ENCODE results near the gene MAPK1. TPM values are rescaled to one million over a fixed set of nuclear protein-coding genes. Genes with fewer than 3 reads are reported as not detected.

MAPK1 gene
- total RNA-seq, 1 experiment from 2014 or later, result 136 TPM

DNA sequence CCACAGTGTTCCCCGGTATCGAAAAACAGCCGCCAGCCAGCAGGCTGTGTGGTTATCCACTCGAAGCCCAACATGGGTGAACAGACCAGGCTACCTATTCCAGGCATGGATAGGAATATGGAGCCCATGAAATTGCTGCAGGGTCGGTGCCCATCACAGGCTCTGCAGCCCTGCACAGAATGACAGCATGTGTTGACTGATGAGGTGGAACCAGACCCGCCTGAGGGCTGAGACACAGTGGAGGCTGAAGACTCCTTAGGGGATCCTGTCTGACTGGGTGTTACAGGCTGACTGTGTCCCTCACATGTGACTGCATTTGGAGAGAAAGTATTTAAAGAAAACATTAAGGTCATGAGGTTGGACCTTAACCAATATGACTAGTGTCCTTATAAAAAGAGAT is 125.7 kb downstream of the MAPK1 start:
- Mint-ChIP-seq H3K27ac (ENCODE audit: unreplicated experiment) (no peak overlapping the region), H3K9me3 (ENCODE audit: unreplicated experiment) (no peaks in the 10 kb centered on the region), H3K4me3 (ENCODE audit: unreplicated experiment) (no peak overlapping the region), H3K27me3 (ENCODE audit: insufficient read depth, unreplicated experiment) (peaks cover 6% of the 10 kb centered on the region), H3K4me1 (ENCODE audit: low read depth, unreplicated experiment) (no peaks in the 10 kb centered on the region), H3K36me3 (ENCODE audit: insufficient read depth, unreplicated experiment) (no peaks in the 10 kb centered on the region)
- no peaks in the 10 kb centered on the region for H3K9me3 ChIP-seq
- ChIA-PET CTCF (no interaction called here), POLR2A (no interaction called here)
- no peaks in the 10 kb centered on the region for H3K4me1 ChIP-seq
- no peak for DNase-seq
- intact Hi-C loops (cut with micrococcal nuclease; ENCODE audit: unreplicated experiment), result no loop called here
- H3K36me3 ChIP-seq (ENCODE audit: control insufficient read depth, insufficient read depth, low read length), result no peaks in the 10 kb centered on the region
- TF ChIP-seq, protein P1, sequence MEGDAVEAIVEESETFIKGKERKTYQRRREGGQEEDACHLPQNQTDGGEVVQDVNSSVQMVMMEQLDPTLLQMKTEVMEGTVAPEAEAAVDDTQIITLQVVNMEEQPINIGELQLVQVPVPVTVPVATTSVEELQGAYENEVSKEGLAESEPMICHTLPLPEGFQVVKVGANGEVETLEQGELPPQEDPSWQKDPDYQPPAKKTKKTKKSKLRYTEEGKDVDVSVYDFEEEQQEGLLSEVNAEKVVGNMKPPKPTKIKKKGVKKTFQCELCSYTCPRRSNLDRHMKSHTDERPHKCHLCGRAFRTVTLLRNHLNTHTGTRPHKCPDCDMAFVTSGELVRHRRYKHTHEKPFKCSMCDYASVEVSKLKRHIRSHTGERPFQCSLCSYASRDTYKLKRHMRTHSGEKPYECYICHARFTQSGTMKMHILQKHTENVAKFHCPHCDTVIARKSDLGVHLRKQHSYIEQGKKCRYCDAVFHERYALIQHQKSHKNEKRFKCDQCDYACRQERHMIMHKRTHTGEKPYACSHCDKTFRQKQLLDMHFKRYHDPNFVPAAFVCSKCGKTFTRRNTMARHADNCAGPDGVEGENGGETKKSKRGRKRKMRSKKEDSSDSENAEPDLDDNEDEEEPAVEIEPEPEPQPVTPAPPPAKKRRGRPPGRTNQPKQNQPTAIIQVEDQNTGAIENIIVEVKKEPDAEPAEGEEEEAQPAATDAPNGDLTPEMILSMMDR (IDR thresholded peaks at IDR 0.05; ENCODE audit: insufficient read depth in 1 of 2, low read depth in 1 of 2, low read length in 1 of 2, severe bottlenecking in 1 of 2, unreplicated experiment in 1 of 2), result no peak
- no peaks in the 10 kb centered on the region for H3K27me3 ChIP-seq (replicated peaks; ENCODE audit: control insufficient read depth, insufficient read depth, low read length)
- BruUV-seq (replicated peaks), result no TSS peak
- no peak overlapping the region for H3K4me3 ChIP-seq (ENCODE audit: low read depth, low read length)

DNA sequence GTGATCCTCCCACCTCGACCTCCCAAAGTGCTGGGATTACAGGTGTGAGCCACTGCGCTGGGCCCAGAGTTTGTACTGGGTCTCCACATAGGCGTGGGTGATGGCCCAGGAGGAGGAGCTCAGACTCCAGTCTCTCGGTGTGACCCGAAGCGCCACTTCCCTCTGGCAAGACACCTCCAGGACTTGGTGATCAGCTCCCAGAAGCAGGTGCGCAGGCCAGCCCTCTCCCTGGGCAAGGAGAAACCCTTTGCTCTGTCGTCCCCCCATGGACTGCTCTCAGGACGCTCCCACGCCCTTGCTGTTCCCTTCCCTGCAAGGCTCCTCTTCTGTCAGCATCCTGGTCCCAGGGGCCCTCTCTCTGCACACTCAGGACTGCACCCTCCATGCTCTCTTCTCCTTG is 126.4 kb downstream of the MAPK1 start:
- Mint-ChIP-seq H3K9me3 (ENCODE audit: unreplicated experiment) (no peaks in the 10 kb centered on the region), H3K27me3 (ENCODE audit: insufficient read depth, unreplicated experiment) (peaks cover 6% of the 10 kb centered on the region), H3K27ac (ENCODE audit: unreplicated experiment) (no peak overlapping the region), H3K4me3 (ENCODE audit: unreplicated experiment) (no peak overlapping the region), H3K4me1 (ENCODE audit: low read depth, unreplicated experiment) (no peaks in the 10 kb centered on the region), H3K36me3 (ENCODE audit: insufficient read depth, unreplicated experiment) (no peaks in the 10 kb centered on the region)
- ChIA-PET POLR2A (no interaction called here), CTCF (no interaction called here)
- H3K36me3 ChIP-seq (ENCODE audit: control insufficient read depth, insufficient read depth, low read length), result no peaks in the 10 kb centered on the region
- intact Hi-C loops (cut with micrococcal nuclease; ENCODE audit: unreplicated experiment), result no loop called here
- DNase-seq, result no peak
- H3K4me1 ChIP-seq, result peaks cover 3% of the 10 kb centered on the region; the same call in 1 of the 2 replicates
- TF ChIP-seq, protein P1 (IDR thresholded peaks at IDR 0.05; ENCODE audit: insufficient read depth in 1 of 2, low read depth in 1 of 2, low read length in 1 of 2, severe bottlenecking in 1 of 2, unreplicated experiment in 1 of 2), result no peak
- H3K4me3 ChIP-seq (ENCODE audit: low read depth, low read length), result no peak overlapping the region
- no TSS peak for BruUV-seq (replicated peaks)
- H3K9me3 ChIP-seq, result no peaks in the 10 kb centered on the region
- H3K27me3 ChIP-seq (replicated peaks; ENCODE audit: control insufficient read depth, insufficient read depth, low read length), result no peaks in the 10 kb centered on the region

DNA sequence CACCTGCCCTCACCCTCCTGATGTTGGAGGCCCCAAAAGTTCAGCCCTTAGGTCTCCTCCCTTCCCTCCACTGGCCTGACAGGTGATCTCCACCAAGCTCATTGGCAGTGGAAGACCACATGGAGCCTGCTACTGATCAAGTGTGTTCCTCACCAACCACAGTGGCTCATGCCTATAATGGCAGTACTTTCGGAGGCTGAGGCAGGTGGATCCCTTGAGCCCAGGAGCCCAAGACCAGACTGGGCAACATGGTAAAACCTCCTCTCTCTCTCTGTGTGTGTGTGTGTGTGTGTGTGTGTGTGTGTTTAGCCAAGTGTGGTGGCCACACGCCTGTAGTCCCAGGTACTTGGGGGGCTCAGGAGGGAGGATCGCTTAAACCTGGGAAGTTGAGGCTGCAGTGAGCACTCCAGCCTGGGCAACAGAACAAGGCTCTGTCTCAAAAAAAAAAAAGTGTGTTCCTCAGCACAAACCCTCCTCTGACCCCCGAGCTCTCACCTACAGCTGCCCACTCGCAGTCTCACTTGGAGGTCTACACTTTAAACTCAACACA is 127.5 kb downstream of the MAPK1 start:
- H3K4me3 ChIP-seq (ENCODE audit: low read depth, low read length), result no peak overlapping the region
- no peaks in the 10 kb centered on the region for H3K9me3 ChIP-seq
- intact Hi-C loops (cut with micrococcal nuclease; ENCODE audit: unreplicated experiment), result no loop called here
- no peak overlapping the region for H3K27ac Mint-ChIP-seq (ENCODE audit: unreplicated experiment)
- H3K4me1 Mint-ChIP-seq (ENCODE audit: low read depth, unreplicated experiment), result peaks cover 3% of the 10 kb centered on the region
- no peak overlapping the region for H3K4me3 Mint-ChIP-seq (ENCODE audit: unreplicated experiment)
- no TSS peak for BruUV-seq (replicated peaks)
- no peaks in the 10 kb centered on the region for H3K36me3 ChIP-seq (ENCODE audit: control insufficient read depth, insufficient read depth, low read length)
- TF ChIP-seq, protein P1 (IDR thresholded peaks at IDR 0.05; ENCODE audit: insufficient read depth in 1 of 2, low read depth in 1 of 2, low read length in 1 of 2, severe bottlenecking in 1 of 2, unreplicated experiment in 1 of 2), result no peak
- H3K4me1 ChIP-seq, result peaks cover 3% of the 10 kb centered on the region; the same call in 1 of the 2 replicates
- DNase-seq, result no peak
- POLR2A ChIA-PET, result no interaction called here
- no peaks in the 10 kb centered on the region for H3K36me3 Mint-ChIP-seq (ENCODE audit: insufficient read depth, unreplicated experiment)
- H3K27me3 ChIP-seq (replicated peaks; ENCODE audit: control insufficient read depth, insufficient read depth, low read length), result no peaks in the 10 kb centered on the region
- H3K9me3 Mint-ChIP-seq (ENCODE audit: unreplicated experiment), result no peaks in the 10 kb centered on the region
- H3K27me3 Mint-ChIP-seq (ENCODE audit: insufficient read depth, unreplicated experiment), result peaks cover 6% of the 10 kb centered on the region
- CTCF ChIA-PET, result no interaction called here
